Stimulated activated CD4-positive, alpha-beta T cell treated with anti-CD3 and anti-CD28 coated beads, Interleukin-2, amount 100 ng/mL, for 48 hours (primary cell): ENCODE data around the gene SDCBP2.
A peak's percentile ranks its signal among the peaks of the same experiment; 100 is the strongest.

ENCODE experiments used
- DNase-seq, 2 donors: peaks; one replicate each; pipeline ENCODE4 v3.0.0-alpha.2; 2020

SDCBP2 gene

DNA sequence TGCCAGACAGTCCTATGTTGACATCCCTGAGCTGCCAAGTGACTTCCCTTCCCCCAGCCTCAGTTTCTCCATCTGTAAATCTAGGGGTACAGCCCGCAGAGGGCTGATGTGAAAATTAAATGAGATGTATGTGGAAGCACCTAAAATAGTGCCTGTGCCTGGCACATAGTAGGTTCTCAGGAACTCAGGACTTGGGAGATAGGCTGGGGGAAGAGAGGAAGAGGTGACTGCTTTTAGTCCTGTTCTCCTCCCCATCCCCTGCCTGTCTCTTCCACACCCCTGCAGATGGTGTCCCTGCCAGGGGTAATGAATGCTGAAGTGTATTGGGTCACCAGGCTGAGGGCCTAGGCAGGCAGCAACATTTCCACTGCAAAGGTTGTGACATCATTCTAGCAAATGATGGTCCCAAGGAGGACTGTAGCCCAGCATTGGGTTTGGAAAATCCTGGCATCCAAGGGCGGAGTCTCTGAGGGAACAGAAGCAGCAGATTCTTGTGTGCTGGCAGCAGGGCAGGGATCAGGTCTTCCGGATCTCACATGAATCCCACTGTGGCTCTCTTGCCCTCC, 61.0 kb downstream of the SDCBP2 start:
- DNase-seq: no peak

GRCh38 chr20:1267161-1267560, 61.8 kb downstream of the SDCBP2 start:
- no peak for DNase-seq

DNA sequence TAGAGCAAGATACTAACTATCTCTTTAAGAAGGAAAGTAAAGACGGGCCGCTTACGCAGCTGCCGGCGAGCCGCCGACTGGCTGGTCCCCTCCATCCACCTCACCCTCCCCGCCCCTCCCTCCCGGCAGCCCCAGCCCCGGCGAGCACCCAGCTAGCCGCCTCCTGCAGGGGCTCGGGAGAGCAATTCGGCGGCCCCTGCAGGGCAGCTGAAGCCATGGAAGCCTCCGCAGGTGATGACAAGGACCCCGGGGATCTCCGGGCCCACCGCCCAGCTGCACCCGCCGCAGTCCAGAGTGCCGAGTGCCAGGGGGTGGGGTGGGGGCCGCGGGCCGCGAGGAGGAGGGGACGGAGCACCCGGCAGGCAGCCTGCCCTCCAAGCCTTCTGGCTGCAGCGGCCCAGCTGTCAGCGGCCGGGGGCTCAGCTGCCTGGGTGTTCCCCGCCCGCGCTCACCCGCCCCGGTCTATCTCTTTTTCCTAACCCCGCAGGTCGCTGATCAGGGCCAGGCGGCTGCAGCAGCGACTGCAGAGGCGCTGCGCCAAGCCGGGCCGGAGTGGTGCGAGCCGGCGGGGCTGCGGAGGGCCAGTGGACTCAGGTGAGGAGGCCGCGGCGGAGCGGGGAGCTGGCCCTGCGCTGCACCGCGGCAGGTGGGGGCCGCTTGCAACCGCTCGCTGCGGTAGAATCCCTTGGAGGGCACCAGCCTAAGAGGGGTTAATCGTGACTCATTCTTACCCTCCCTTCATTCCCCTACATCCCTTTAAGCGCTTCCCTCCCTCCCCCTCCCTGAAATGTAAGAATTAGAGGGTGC, 62.6 kb downstream of the SDCBP2 start, which contains the start of gene SNPH:
Gene SNPH, plus strand, starts transcription at position 128 of the 807 bp plus-strand sequence. CDS start 29,946 bp downstream, outside the sequence.
- DNase-seq: peak; percentile 51 to 54

DNA sequence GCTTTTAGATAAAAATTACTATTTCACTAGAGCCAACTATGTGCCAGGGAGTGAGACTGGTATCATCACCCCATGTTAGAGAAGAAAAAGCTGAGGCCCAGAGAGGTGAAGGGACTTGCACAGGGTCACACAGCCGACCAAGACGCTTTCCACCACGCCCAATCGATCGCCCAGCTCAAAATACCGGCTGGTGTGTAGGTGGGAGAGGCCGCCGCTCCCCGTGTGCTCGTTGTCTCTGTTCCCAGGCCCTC, 63.1 kb downstream of the SDCBP2 start:
- no peak for DNase-seq

- no peak for DNase-seq
Observed at GRCh38 chr20:1265226-1265915, 63.6 kb downstream of the SDCBP2 start.

GRCh38 chr20:1264727-1265126, 64.2 kb downstream of the SDCBP2 start:
- DNase-seq: no peak

DNA sequence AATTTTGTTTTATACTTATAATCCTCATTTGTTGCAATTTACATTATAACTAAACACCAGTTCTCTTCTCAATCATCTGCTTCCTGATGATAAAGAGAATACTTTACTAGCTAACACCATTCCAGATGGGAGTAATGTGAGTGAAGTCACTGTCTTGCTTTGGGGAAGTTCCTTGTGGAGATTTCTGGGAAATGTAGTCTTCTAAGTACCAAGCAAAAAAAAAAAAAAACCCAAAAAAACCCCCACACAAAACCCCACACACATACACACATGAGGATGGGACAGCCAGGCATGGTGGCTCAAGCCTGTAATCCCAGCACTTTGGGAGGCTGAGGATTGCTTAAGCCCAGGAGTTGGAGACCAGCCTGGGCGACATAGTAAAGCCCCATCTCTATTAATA, 65.1 kb downstream of the SDCBP2 start:
- no peak for DNase-seq
